Mucosa of rectum (tissue), 2 donors: ENCODE measurements around the gene HLA-C.

Source experiments
- H3K27ac ChIP-seq, 2 donors: one replicate each; pipeline ENCODE4 v1.7.0; 2013; ENCODE audit warnings: inconsistent platforms in 2 of 2, low read depth in 2 of 2, low read length in 2 of 2
- H3K27me3 ChIP-seq, 2 donors: one replicate each; pipeline ENCODE4 v1.7.0; 2013; ENCODE audit warnings: low read length in 2 of 2; ENCODE audit not compliant: control insufficient read depth in 2 of 2, insufficient read depth in 2 of 2
- H3K36me3 ChIP-seq, 2 donors: one replicate each; pipeline ENCODE4 v1.7.0; 2013; ENCODE audit warnings: low read length in 2 of 2; ENCODE audit not compliant: control insufficient read depth in 2 of 2, insufficient read depth in 2 of 2
- H3K4me1 ChIP-seq, 2 donors: one replicate each; pipeline ENCODE4 v1.7.0; 2013; ENCODE audit warnings: low read length in 2 of 2, mild to moderate bottlenecking in 1 of 2; ENCODE audit not compliant: control insufficient read depth in 2 of 2, insufficient read depth in 2 of 2
- H3K4me3 ChIP-seq, 2 donors: one replicate each; pipeline ENCODE4 v1.7.0; 2013; ENCODE audit warnings: low read length in 2 of 2
- H3K9ac ChIP-seq, 2 donors: one replicate each; pipeline ENCODE4 v1.7.0; 2013; ENCODE audit warnings: low read length in 2 of 2, low read depth in 1 of 2, mild to moderate bottlenecking in 1 of 2
- H3K9me3 ChIP-seq, 2 donors: one replicate each; pipeline ENCODE4 v1.7.0; 2013; ENCODE audit warnings: low read length in 2 of 2; ENCODE audit not compliant: control insufficient read depth in 2 of 2
- donor health status: healthy.
- donor health status: Normal muscosa, but diverticular disease.

Gene HLA-C

DNA sequence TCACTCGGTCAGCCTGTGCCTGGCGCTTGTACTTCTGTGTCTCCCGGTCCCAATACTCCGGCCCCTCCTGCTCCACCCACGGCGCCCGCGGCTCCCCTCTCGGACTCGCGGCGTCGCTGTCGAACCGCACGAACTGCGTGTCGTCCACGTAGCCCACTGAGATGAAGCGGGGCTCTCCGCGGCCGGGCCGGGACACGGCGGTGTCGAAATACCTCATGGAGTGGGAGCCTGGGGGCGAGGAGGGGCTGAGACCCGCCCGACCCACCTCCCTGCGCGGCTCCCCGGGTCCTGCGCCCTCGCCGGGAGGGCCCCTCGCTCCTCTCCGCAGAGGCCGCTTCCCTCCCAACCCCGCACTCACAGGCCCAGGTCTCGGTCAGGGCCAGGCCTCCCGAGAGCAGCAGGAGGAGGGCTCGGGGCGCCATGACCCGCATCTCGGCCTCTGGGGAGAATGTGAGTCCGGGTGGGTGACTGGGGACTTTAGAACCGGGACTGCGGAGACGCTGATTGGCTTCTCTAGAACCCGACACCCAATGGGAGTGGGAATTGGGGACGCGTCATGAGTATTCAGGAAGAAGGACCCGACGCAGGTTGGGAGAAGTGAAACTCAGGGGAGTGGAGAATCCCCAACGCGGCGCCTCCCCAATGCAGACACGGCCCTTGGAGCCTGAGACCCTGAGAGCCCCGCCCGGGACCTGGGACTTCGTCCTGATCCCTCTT is at the start of gene HLA-C:
Gene HLA-C, minus strand, starts transcription at position 452 of the 717 bp plus-strand sequence. Its CDS starts 21 bp downstream, at position 431.
- Histone ChIP-seq H3K4me3 (peak within 1 kb of the TSS; percentile 79 to 80), H3K9me3 (no peaks in the 10 kb centered on the region), H3K4me1 (peaks cover 8 to 11% of the 10 kb centered on the region in 2 donors), H3K27me3 (no peaks in the 10 kb centered on the region), H3K27ac (peak within 1 kb of the TSS; percentile 89 to 92), H3K36me3 (peaks cover 9 to 20% of the 10 kb centered on the region in 2 donors), H3K9ac (peak within 1 kb of the TSS; percentile 80 to 83)

DNA sequence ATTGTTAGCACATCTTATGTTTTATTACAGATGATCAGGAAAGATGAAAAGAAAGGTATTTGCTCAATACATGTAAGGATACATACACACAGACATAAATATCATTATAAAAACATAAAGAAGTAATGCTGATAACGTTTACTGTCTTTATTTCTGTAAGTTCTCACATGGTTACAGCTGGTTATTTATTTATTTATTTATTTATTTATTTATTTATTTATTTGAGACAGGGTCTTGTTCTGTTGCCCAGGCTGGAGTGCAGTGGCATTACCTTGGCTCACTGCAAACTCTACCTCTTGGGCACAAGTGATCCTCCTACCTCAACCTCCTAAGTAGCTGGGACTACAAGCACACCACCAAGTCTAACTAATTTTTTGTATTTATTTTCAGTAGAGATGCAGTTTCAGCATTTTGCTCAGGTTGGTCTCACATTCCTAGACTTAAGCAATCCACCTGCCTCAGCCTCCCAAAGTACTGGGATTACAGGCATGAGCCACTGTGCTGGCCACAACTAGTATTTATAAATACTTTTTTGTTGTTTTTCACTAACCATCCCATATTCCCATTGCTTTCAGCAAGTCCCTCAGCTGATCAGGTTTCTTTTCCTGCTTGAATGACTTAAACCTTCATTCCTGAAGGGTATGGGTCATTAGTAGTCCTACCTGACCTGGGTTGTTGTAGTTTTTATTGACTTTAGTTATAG is 49.3 kb upstream of the HLA-C start:
- no peaks in the 10 kb centered on the region for H3K9me3 ChIP-seq
- H3K4me1 ChIP-seq: no peaks in the 10 kb centered on the region
- no peak overlapping the region for H3K4me3 ChIP-seq
- no peaks in the 10 kb centered on the region for H3K36me3 ChIP-seq
- no peak overlapping the region for H3K9ac ChIP-seq
- H3K27me3 ChIP-seq: peaks cover 0 to 4% of the 10 kb centered on the region in 2 donors
- H3K27ac ChIP-seq: no peak overlapping the region

DNA sequence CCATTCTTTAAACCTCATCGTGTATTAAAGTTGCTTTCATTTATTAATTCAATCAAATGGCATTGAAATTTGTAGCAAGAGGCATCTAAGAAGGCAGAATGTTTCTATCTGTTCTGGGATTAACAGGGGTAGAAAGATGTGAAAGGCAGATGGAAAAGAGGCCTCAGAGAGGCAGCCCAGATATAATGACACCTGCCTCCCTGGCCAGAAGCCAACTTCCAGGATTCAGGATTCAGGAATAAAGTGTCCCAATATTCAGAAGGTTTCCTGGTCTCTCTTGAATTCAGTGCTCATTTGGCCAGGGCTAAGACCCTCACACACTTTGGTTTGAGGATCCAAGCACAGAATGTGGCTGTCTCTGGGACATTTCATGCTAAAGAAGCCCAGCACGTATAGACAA is 45.1 kb upstream of the HLA-C start:
- H3K9ac ChIP-seq: no peak overlapping the region
- H3K27me3 ChIP-seq: peaks cover 0 to 9% of the 10 kb centered on the region in 2 donors
- no peak overlapping the region for H3K27ac ChIP-seq
- no peaks in the 10 kb centered on the region for H3K9me3 ChIP-seq
- no peaks in the 10 kb centered on the region for H3K4me1 ChIP-seq
- H3K36me3 ChIP-seq: no peaks in the 10 kb centered on the region
- H3K4me3 ChIP-seq: no peak overlapping the region

DNA sequence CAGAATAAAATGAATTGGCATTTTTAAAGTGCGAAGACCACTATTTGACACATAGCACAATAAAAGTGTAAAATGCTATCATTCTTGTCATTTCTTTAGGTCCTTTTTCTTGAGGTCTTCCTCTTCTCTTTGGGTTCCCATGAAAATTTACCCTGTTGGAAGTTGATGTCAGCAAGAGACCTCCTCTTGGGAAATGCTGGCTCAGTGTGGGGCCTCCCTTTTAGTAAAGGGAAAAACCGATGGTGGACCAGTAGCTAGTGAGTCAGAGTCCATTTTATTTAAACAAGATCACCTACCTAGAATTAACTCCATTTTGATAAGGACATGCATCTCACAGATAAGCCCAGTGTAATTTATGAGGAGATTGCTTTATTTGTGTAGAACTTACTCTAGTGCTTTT is 37.7 kb upstream of the HLA-C start:
- H3K36me3 ChIP-seq: no peaks in the 10 kb centered on the region
- no peaks in the 10 kb centered on the region for H3K9me3 ChIP-seq
- H3K9ac ChIP-seq: no peak overlapping the region
- no peak overlapping the region for H3K4me3 ChIP-seq
- peaks cover 0 to 3% of the 10 kb centered on the region in 2 donors for H3K4me1 ChIP-seq
- peaks cover 0 to 18% of the 10 kb centered on the region in 2 donors for H3K27me3 ChIP-seq
- H3K27ac ChIP-seq: no peak overlapping the region

DNA sequence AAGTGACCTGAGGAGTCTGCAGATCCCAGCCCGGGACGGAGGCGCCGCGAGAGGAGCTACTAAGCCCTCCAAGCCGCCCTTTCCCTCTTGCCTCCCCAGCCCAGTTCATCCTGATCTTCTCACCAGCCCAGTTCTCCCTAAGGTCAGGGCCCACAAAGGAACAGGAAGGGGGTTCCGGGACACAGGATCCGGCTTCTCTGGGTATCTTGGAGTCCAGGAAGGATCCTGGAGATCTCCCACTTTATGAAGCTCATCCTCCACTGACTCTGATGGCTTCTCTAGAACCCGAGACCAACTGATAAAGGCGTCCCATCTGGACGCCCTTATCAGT is 36.9 kb upstream of the HLA-C start:
- H3K9me3 ChIP-seq: no peaks in the 10 kb centered on the region
- peaks cover 0 to 3% of the 10 kb centered on the region in 2 donors for H3K4me1 ChIP-seq
- no peak overlapping the region for H3K27ac ChIP-seq
- no peak overlapping the region for H3K9ac ChIP-seq
- H3K4me3 ChIP-seq: no peak overlapping the region
- H3K27me3 ChIP-seq: peaks cover 0 to 18% of the 10 kb centered on the region in 2 donors
- no peaks in the 10 kb centered on the region for H3K36me3 ChIP-seq

DNA sequence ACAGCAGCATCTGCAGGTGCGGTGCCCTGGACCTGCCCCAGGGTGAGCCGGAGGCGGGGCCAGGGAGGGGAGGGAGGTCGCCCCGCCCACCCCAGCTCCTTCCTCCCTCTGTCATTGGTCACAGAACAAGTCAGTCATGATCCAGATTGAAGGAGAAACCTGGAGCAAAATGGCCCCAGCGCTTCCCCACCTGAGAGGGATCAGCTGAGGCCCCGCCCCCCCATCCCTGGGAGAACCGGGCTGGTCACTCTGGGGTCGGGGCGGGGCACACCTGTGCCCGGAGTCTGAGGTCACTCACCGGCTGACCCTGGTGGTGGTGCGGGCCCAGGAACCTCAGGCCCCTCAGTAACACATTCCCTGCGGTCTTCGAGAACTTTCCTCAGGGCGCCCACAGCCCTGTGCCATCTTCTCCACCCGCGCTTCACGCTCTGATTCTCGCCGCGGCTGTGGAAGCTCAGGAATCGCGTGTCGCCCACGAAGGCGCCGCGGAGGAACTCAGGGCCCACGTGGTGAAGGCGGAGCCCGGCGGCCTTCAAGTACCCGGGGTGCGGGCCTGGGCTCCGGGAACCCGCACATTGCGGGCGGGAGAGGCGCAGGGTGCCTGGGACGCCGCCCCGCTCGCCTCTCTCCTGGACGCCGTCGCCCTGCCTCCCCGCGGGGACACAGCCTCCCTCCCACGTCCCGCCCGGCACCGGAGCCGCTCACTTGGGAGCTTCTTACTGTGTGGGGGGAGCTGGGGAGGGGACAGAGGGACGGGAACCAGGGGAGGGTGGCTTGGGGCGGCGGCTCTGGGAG is 36.4 kb upstream of the HLA-C start:
- H3K9ac ChIP-seq: no peak overlapping the region
- H3K27me3 ChIP-seq: peaks cover 4 to 18% of the 10 kb centered on the region in 2 donors
- no peaks in the 10 kb centered on the region for H3K36me3 ChIP-seq
- peak overlapping the region in 1 of 2 donors; percentile 23 for H3K27ac ChIP-seq
- H3K4me3 ChIP-seq: peak overlapping the region; percentile 22 to 65
- H3K9me3 ChIP-seq: no peaks in the 10 kb centered on the region
- peaks cover 0 to 3% of the 10 kb centered on the region in 2 donors for H3K4me1 ChIP-seq

DNA sequence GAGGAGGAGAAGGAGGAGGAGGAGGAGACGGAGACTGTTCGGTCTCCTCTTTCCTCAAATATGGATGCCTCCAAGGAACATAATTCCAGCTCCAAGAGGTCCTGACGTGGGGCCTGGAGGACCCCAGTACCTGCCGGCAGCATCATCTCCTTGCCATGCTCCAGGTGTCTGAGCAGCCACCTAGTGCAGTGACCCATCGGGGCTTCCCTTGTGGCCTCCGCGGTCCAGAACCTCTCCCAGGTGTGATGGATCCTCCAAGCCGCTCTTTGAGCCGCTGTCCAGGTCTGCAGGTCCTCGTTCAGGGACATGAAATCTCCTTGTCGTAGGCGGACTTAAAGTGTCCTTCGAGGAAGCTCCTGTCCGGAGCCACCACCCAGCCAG is 35.8 kb upstream of the HLA-C start:
- Histone ChIP-seq H3K9me3 (no peaks in the 10 kb centered on the region), H3K27me3 (peaks cover 4 to 15% of the 10 kb centered on the region in 2 donors), H3K4me1 (peaks cover 0 to 3% of the 10 kb centered on the region in 2 donors), H3K27ac (peak overlapping the region in 1 of 2 donors; percentile 23), H3K4me3 (no peak overlapping the region), H3K9ac (no peak overlapping the region), H3K36me3 (no peaks in the 10 kb centered on the region)

DNA sequence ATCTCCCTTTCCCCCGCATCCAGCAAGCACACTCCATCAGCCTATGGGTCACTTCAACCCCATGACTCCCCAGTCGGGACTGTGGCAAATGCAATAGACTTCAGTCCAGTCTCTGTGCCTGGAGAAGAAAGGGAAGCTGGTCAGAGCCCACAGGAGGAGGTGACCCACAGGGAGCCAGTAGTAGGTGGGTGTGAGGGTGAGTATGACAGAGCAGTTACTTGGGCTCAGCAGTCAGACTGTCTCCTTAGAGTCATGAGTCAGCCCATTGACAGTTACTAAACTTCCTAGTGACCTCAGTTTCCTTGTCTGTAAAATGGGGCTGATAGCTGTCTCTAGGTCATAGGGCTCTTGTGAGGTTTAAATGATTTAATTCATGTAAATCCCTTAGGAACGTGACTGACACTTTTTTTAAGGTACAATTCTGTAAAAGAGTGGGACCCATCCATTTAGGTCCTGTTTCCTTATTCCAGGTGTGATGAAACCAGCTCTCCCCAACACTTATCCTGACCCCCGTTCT is 33.9 kb upstream of the HLA-C start:
- H3K9me3 ChIP-seq: no peaks in the 10 kb centered on the region
- no peak overlapping the region for H3K27ac ChIP-seq
- peaks cover 4 to 13% of the 10 kb centered on the region in 2 donors for H3K27me3 ChIP-seq
- peaks cover 0 to 3% of the 10 kb centered on the region in 2 donors for H3K4me1 ChIP-seq
- H3K9ac ChIP-seq: no peak overlapping the region
- H3K4me3 ChIP-seq: no peak overlapping the region
- no peaks in the 10 kb centered on the region for H3K36me3 ChIP-seq

DNA sequence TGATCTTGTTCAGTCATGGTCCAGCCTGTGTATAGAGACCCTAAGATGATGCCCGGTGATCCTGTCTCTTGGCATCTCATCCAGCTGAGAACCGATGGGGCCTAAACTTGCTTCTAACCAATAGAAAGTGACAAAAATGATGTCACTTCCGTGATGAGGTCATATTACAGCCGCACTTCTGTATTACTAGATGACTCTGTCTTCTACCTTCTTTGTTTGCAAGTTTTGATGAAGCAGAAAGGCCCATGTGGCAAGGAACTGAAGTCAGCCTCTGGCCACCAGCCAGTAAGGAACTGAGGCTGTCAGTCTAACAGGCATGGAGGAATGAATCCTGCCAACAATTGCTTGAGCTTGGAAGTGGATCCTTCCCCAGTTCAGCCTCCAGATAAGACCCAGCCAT is 32.8 kb upstream of the HLA-C start:
- H3K4me1 ChIP-seq: peaks cover 0 to 3% of the 10 kb centered on the region in 2 donors
- no peak overlapping the region for H3K9ac ChIP-seq
- no peaks in the 10 kb centered on the region for H3K9me3 ChIP-seq
- no peaks in the 10 kb centered on the region for H3K36me3 ChIP-seq
- H3K4me3 ChIP-seq: no peak overlapping the region
- peaks cover 4 to 9% of the 10 kb centered on the region in 2 donors for H3K27me3 ChIP-seq
- H3K27ac ChIP-seq: no peak overlapping the region

DNA sequence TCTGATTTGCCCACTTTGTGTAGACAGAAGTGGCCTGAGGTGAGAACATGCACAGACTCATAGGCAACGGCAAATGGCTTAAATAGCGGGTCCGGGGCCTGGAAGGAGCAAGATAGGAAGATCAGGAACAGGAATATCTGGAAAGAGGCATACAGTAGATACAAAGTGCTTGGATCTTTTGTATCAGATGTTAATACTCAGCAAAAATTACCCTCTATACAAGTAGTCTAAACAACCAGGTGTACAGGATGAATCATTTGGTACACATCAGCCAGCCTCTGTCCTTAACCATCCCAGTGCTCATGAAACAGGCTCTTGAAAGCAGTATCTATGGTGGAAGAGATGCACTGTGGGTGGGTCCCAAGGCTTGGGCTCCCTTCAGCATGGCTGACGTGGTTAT is 28.9 kb upstream of the HLA-C start:
- H3K4me1 ChIP-seq: no peaks in the 10 kb centered on the region
- no peaks in the 10 kb centered on the region for H3K36me3 ChIP-seq
- H3K9ac ChIP-seq: no peak overlapping the region
- H3K4me3 ChIP-seq: no peak overlapping the region
- H3K27me3 ChIP-seq: peaks cover 4% of the 10 kb centered on the region in 2 donors
- H3K9me3 ChIP-seq: no peaks in the 10 kb centered on the region
- H3K27ac ChIP-seq: no peak overlapping the region
